Measurements from ENCODE around the gene B9D2.

Gene B9D2

GRCh38 chr19:41320185-41320518 is 43.8 kb downstream of the B9D2 start:
- ATAC-seq: no peak
- TF ChIP-seq OSR1 (CRISPR knock-in tag; IDR thresholded peaks at IDR 0.05) (no peak), ZFP3 (CRISPR knock-in tag; IDR thresholded peaks at IDR 0.05) (no peak), POU6F1 (CRISPR knock-in tag; IDR thresholded peaks at IDR 0.05; ENCODE audit: borderline replicate concordance, low read depth) (no peak), TCF4 (CRISPR knock-in tag; IDR thresholded peaks at IDR 0.05; ENCODE audit: borderline replicate concordance) (no peak), ZNF70 (CRISPR knock-in tag; IDR thresholded peaks at IDR 0.05) (no peak), ZFP30 (CRISPR knock-in tag; IDR thresholded peaks at IDR 0.05) (no peak), RARB (CRISPR knock-in tag; IDR thresholded peaks at IDR 0.05) (no peak), ISL1 (CRISPR knock-in tag; IDR thresholded peaks at IDR 0.05) (no peak), PPARA (CRISPR knock-in tag; IDR thresholded peaks at IDR 0.05; ENCODE audit: borderline replicate concordance) (no peak), ZC3H10 (CRISPR knock-in tag; IDR thresholded peaks at IDR 0.05) (no peak), BACH2 (CRISPR knock-in tag; IDR thresholded peaks at IDR 0.05; ENCODE audit: borderline replicate concordance) (no peak), ZNF8 (CRISPR knock-in tag; IDR thresholded peaks at IDR 0.05) (no peak), ARNTL (CRISPR knock-in tag; IDR thresholded peaks at IDR 0.05; ENCODE audit: borderline replicate concordance, low read depth) (no peak), TSHZ2 (CRISPR knock-in tag; IDR thresholded peaks at IDR 0.05) (no peak), ESRRG (CRISPR knock-in tag; IDR thresholded peaks at IDR 0.05) (no peak), GLIS3 (CRISPR knock-in tag; IDR thresholded peaks at IDR 0.05) (no peak), SNAI2 (CRISPR knock-in tag; IDR thresholded peaks at IDR 0.05) (no peak)
- TF ChIP-seq, protein P1, sequence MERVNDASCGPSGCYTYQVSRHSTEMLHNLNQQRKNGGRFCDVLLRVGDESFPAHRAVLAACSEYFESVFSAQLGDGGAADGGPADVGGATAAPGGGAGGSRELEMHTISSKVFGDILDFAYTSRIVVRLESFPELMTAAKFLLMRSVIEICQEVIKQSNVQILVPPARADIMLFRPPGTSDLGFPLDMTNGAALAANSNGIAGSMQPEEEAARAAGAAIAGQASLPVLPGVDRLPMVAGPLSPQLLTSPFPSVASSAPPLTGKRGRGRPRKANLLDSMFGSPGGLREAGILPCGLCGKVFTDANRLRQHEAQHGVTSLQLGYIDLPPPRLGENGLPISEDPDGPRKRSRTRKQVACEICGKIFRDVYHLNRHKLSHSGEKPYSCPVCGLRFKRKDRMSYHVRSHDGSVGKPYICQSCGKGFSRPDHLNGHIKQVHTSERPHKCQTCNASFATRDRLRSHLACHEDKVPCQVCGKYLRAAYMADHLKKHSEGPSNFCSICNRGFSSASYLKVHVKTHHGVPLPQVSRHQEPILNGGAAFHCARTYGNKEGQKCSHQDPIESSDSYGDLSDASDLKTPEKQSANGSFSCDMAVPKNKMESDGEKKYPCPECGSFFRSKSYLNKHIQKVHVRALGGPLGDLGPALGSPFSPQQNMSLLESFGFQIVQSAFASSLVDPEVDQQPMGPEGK (CRISPR knock-in tag; IDR thresholded peaks at IDR 0.05; ENCODE audit: borderline replicate concordance): no peak

DNA sequence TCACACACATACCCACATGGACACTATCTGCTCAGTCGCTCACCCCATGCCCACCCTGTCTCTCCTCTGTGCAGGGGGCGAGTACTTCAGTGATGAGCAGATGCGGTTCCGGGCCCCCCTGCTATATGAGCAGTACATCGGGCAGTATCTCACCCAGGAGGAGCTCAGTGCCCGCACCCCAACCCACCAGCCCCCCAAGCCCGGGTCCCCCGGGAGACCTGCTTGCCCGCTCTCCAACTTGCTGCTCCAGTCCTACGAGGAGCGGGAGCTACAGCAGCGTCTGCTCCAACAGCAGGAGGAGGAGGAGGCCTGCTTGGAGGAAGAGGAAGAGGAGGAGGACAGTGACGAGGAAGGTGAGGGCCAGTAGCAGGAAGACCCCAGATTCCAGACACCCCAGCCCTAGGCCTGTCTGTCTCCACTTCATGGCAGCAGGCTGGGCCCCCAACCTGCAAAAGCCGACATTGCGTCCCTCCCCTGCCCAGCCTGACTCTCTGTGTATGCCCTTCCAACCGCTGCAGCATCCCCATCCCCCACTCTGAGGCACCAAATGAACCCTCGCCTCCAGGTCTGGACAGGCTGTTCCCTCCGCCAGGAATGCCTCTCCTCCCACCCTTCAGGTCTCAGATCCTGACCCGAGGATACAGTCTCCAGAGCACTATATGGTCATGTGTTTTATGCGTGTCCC is 44.3 kb downstream of the B9D2 start:
- no peak for ATAC-seq
- TF ChIP-seq ISL1 (CRISPR knock-in tag; IDR thresholded peaks at IDR 0.05) (no peak), ZNF70 (CRISPR knock-in tag; IDR thresholded peaks at IDR 0.05) (no peak), ZFP3 (CRISPR knock-in tag; IDR thresholded peaks at IDR 0.05) (no peak), TSHZ2 (CRISPR knock-in tag; IDR thresholded peaks at IDR 0.05) (no peak), POU6F1 (CRISPR knock-in tag; IDR thresholded peaks at IDR 0.05; ENCODE audit: borderline replicate concordance, low read depth) (no peak), RARB (CRISPR knock-in tag; IDR thresholded peaks at IDR 0.05) (no peak), ARNTL (CRISPR knock-in tag; IDR thresholded peaks at IDR 0.05; ENCODE audit: borderline replicate concordance, low read depth) (no peak), BACH2 (CRISPR knock-in tag; IDR thresholded peaks at IDR 0.05; ENCODE audit: borderline replicate concordance) (no peak), ZFP30 (CRISPR knock-in tag; IDR thresholded peaks at IDR 0.05) (no peak), TCF4 (CRISPR knock-in tag; IDR thresholded peaks at IDR 0.05; ENCODE audit: borderline replicate concordance) (no peak), ESRRG (CRISPR knock-in tag; IDR thresholded peaks at IDR 0.05) (no peak), PPARA (CRISPR knock-in tag; IDR thresholded peaks at IDR 0.05; ENCODE audit: borderline replicate concordance) (no peak), GLIS3 (CRISPR knock-in tag; IDR thresholded peaks at IDR 0.05) (no peak), CSDC2 (CRISPR knock-in tag; IDR thresholded peaks at IDR 0.05) (no peak), TOX (CRISPR knock-in tag; IDR thresholded peaks at IDR 0.05; ENCODE audit: borderline replicate concordance) (no peak), OSR1 (CRISPR knock-in tag; IDR thresholded peaks at IDR 0.05) (no peak), ZNF8 (CRISPR knock-in tag; IDR thresholded peaks at IDR 0.05) (no peak)
- TF ChIP-seq, protein P1 (CRISPR knock-in tag; IDR thresholded peaks at IDR 0.05; ENCODE audit: borderline replicate concordance): no peak
- TF ChIP-seq, protein P2, sequence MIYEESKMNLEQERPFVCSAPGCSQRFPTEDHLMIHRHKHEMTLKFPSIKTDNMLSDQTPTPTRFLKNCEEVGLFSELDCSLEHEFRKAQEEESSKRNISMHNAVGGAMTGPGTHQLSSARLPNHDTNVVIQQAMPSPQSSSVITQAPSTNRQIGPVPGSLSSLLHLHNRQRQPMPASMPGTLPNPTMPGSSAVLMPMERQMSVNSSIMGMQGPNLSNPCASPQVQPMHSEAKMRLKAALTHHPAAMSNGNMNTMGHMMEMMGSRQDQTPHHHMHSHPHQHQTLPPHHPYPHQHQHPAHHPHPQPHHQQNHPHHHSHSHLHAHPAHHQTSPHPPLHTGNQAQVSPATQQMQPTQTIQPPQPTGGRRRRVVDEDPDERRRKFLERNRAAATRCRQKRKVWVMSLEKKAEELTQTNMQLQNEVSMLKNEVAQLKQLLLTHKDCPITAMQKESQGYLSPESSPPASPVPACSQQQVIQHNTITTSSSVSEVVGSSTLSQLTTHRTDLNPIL (CRISPR knock-in tag; IDR thresholded peaks at IDR 0.05; ENCODE audit: low read depth): no peak

Data from SK-N-SH treated with all-trans-retinoic acid at 6 μM for 48 hours (cell line).